GM19025 (cell line): ENCODE data around the gene CFAP298.
A peak's percentile ranks its signal among the peaks of the same experiment; 100 is the strongest.
"Not testable (repeated sequence)": the region's sequence is repeated elsewhere in the genome, so short reads cannot be mapped to it uniquely, and the experiment has no call there.

ENCODE experiments used
- ATAC-seq: cut with Tn5 transposase; IDR thresholded peaks from one replicate; pipeline ENCODE4 v1.9.1; 2021; ENCODE audit warnings: mild to moderate bottlenecking, low read depth, moderate library complexity; ENCODE audit not compliant: unreplicated experiment

Gene CFAP298

GRCh38 chr21:32569261-32570230 is 42.6 kb downstream of the CFAP298 start:
- peak; percentile 65 for ATAC-seq

DNA sequence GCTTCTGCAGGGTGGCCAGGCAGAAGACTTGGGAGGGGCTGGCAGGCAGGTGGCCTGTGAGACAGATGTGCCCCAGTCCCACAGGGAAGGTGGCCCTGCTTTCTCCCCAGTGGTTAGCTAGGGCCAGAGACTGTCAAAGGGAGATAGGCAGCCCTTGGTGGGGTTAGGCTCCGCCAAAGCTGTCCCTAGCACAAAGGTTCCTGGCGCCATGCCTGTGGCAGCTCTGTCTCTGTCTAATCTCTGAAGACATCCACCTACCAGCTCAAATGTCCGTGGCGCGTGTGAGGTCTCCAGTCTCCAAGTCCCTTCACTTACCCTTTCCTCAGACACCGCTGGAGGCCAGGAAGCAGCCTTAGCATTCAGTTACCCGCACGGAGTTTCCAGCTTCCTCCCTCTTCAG is 44.6 kb downstream of the CFAP298 start:
- no peak for ATAC-seq

DNA sequence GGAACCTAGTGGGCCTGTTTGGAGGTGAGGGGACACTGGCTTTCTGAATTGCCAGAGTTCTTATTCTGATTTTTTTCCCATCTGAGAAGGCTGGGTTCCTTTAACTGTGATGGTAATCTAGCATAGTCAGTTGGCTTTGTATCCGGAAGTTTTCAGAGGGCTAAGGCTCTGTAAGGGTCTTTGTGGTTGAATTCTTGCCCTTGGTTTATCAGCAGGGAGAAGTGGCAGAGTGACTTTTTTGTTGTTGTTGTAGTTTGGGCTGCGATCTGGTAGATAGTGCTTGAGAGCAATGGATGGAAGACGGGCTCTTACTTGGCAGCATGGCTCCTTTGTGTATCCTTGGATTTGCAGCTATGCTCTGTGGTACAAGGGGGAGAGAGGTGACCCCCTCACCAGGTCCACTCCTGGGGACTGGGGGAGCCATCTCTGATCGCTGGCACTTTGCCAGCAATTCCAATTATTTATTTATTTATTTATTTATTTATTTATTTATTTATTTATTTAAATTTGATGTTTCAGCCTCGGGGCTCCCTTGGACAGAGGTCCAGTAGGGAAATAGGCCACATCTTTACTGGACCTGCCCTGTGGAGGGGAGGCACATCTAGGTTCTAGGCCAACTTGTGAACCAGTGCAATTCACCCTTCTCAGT is 45.3 kb downstream of the CFAP298 start:
- no peak for ATAC-seq

GRCh38 chr21:32565856-32566465 is 46.2 kb downstream of the CFAP298 start:
- ATAC-seq, result no peak

- ATAC-seq, result no peak
These were observed 49.3 kb downstream of the CFAP298 start for GRCh38 chr21:32562915-32563314.

DNA sequence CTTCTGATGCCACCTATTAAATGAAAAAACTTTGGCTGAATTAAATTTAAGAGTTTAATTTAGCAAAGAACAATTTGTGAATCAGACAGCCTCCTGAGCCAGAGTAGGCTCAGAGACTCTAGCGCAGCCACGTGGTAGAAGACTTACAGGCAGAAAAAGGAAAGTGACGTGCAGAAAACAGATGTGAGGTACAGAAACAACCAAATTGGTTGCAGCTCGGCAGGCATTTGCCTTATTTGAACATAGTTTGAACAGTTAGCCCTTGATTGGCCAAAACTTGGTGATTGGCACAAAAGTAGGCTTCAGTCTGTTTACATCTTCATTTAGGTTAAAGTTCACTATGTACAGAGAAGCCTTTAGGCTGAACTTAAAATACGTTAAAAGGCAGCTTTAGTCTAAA is 49.8 kb downstream of the CFAP298 start:
- no peak for ATAC-seq

GRCh38 chr21:32561476-32561875 is 50.7 kb downstream of the CFAP298 start:
- ATAC-seq, result not testable (repeated sequence)

- no peak for ATAC-seq
These were observed 51.3 kb downstream of the CFAP298 start for GRCh38 chr21:32560896-32561295.

GRCh38 chr21:32559006-32559610 is 53.1 kb downstream of the CFAP298 start:
- ATAC-seq, result no peak

DNA sequence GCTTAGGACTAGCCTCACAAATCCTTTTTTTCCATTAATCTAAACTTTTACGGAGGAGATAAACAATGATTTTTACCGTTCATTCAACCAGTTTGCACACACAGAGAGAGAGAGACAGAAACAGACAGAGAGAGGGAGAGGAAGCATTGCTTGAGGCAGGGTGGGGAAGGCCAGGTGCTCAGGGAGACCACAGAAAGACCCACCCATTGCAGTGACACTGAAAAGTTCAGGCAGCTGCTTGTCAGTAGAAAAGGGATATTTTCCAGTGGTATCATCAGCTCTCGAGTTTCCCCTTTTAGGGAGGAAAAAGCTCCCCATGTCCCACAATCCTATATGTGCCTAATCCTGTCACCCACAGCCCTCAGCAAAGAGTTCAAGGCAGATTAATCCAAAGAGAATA is 54.1 kb downstream of the CFAP298 start:
- ATAC-seq, result no peak

GRCh38 chr21:32554832-32555638 is 57.1 kb downstream of the CFAP298 start:
- no peak for ATAC-seq

- no peak for ATAC-seq
These were observed 62.3 kb downstream of the CFAP298 start for GRCh38 chr21:32549886-32550285.

GRCh38 chr21:32549440-32549839 is 62.7 kb downstream of the CFAP298 start:
- no peak for ATAC-seq
